HS-27A (cell line): Measurements from ENCODE around the gene THSD4.
"Not testable (repeated sequence)": the region's sequence is repeated elsewhere in the genome, so short reads cannot be mapped to it uniquely, and the experiment has no call there.

Experiments used
- DNase-seq: peaks from one replicate; pipeline ENCODE4 v3.0.0-alpha.2; 2012; ENCODE audit warnings: low read depth, missing footprints

The THSD4 gene

DNA sequence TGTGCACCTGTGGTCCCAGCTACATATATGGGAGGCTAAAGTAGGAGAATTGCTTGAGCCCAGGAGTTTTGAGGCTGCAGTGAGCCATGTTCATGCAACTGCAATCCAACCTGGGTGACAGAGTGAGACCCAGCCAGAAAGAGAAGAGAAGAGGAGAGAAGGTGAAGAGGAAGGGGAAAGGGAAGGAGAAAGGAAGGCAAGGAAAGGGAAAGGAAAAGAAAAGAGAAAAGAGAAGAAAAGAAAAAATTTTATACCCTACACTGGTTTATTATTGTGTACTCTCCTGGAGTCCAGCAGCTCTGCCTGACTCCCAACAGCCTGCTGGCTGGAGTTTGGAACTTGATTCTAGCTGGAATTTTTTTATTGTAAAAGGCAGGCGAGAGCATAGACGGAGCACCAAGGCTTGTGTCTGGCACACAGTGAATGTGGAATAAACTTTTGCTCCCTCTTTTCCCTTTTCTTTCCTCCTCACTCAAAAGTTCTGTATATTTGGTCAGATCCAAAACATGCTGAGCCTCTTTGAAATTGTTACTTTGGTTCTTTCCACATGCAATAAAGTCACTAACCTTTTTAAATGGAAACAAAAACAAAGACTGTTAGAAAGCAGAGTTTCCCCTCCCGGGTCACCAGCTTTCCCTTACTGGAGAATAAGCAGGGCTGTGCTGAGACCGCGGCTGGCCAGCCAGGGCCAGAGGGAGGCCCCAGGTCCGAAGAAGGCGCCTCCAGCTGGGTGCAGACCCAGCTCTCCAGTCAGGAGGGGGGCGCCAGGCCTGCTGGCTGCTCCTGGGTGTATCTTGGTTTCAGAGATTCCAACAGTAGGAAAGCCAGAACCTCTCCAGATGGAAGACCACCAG lies 9.9 kb downstream of the THSD4 start:
- no peak for DNase-seq

- no peak for DNase-seq
Measured at GRCh38 chr15:71125831-71126450, 10.7 kb downstream of the THSD4 start.

DNA sequence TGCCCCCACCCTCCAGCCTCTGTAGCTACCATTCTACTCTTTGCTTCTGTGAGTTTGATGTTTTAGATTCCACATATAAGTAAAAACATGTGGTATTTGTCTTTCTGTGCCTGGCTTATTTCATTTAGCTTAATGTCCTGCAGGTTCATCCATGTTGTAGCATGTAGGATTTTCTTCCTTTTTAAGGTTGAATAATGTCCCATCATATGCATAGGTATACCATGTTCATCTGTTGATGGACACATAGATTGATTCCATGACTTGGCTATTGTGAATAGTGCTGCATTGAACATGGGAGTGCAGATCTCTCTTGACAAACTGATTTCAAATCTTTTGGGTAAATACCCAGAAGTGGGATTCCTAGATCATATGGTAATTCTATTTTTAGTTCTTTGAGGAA lies 11.8 kb downstream of the THSD4 start:
- no peak for DNase-seq

GRCh38 chr15:71128159-71128558 lies 12.9 kb downstream of the THSD4 start:
- DNase-seq: not testable (repeated sequence)

- no peak for DNase-seq
Measured at GRCh38 chr15:71128939-71129562, 13.8 kb downstream of the THSD4 start.

DNA sequence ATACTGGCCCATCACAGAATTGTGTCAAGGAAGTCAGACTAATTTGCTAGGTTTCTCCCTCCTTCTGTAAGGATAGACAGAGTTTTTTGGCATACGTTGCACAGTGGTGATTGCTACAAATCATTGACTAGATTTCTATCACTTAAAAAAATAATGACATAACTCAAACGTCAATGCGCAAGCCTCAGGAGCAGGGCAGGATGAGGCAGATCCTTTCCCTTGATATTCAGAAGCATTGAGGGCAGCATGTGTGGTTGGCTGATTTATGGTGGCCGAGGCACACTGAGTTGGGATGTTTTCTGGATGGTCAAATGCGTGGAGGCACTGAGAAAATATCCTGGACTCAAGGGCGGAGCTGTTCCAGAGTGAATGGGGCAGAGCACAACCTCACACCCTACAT lies 14.4 kb downstream of the THSD4 start:
- no peak for DNase-seq

DNA sequence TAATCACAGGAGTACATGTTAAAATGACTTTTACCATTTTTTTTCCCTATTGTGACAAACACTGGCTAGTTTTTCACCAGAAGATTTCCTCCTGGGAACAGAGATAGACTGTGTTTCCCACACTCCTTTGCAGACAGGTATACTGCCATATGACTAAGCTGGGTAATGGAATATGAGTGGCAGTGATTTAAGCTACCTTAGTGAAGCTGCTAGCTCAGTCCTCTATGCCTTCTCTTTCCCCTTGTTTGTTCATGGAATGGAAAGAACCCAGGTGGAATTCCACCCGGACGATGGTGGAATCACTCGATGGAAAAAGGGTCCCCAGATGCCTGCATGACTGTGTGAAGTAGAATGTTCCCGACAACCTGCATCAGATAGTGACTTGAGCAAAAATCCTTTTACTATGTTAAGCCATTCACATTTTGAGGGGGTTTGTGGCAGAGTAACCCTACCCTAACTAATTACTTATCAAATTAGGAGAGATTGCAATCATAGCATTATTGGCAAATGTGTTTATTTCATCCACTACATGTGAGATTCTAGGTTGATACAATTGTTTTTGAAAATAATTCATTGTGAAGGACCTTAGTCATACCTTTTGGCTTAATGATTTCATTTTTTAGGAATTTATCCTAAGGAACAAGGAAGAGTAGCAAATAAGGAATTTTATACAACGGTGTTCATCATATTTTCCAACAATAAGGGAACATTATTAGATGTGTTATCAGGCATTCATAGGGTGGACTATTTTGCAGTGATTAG lies 16.5 kb downstream of the THSD4 start:
- no peak for DNase-seq

DNA sequence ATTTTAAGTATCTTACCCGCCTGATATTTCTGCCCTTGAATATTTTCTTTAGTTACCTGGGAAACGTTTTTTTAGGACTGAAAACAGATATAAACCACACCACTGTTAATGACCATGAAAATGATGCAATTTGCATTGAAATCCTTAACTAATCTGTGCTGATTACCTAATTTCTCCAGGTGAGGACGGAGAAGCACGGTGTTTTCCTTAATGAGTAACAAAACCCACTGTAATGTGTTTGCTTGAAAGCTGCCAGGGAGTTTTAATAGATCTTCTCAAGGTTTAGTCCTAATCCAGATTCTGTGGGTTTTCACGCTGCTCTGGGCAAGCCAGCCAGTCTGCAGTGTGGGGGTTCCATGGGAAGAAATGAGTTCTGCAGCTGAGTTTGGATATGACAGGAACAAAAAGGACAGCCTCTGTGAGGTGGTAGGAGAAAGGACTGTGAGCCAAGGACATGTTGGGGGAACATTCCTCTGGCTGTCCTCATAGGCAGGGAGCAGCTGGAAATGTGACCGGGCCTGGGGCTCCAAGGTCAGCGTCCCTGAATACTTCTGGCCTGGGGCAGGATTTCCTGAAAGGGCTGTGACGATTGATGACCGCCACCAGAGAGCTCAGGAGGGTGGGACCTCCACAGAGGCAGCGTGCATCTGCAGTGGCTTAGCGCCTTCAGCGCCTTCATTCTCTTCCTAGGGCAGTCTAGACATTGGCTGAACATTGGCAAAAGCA lies 18.6 kb downstream of the THSD4 start:
- DNase-seq: no peak

GRCh38 chr15:71136159-71136783 lies 21.0 kb downstream of the THSD4 start:
- peak; percentile 99 for DNase-seq

GRCh38 chr15:71136793-71137518 lies 21.7 kb downstream of the THSD4 start:
- peak; percentile 39 for DNase-seq

DNA sequence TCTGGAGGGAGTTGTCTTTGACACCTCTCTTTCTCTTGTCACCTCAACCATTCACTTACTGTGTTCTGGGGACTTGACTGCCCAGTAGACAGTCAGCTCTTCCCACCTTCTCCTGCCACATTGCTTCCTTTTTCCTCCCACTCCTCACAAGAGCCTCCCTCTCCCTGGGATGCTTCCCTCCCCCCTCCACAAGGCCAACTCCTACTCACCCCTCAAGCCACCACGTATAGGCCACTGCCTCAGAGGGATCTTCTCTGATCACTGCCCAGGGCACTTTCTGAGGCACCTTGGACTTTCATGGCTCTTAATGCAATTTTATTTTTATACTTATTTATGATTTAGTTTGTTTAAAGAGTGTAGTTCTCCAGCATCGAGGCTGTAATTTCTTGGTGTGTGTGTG lies 23.2 kb downstream of the THSD4 start:
- no peak for DNase-seq

GRCh38 chr15:71139241-71139640 lies 24.0 kb downstream of the THSD4 start:
- no peak for DNase-seq

DNA sequence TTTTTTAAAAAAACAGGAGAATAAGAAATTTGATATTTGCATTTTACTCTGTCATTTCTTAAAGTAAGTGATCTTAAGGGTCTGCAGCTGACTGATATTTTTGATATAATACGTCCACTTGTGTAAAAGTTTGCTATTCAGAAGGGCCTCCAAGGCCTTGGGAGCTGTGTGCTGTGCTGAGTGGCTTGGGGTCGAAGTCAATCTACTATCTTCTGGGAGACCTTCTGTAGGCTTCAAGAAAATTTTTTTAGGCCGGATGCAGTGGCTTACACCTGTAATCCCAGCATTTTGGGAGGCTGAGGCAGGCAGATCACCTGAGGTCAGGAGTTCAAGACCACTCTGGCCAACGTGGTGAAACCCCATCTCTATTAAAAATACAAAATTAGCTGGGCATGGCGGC lies 26.3 kb downstream of the THSD4 start:
- DNase-seq: no peak

DNA sequence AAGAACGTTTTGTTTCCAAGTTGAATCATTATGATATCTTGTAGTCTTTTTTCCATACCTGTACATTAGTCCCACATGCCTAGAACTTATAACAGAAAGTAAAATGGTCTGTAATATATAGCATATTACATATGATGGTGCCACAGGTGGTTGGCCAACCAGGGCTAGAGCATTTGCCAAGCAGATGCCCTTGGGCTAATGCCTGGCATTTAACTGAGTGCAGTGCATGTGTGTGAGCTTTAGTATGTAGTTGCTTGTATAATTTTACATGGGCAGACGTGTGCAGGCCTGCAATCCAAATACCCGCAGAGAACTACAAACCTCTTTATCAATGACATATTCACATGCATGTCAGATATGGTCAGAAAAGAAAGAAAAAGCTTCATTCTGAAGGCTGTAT lies 27.5 kb downstream of the THSD4 start:
- no peak for DNase-seq

DNA sequence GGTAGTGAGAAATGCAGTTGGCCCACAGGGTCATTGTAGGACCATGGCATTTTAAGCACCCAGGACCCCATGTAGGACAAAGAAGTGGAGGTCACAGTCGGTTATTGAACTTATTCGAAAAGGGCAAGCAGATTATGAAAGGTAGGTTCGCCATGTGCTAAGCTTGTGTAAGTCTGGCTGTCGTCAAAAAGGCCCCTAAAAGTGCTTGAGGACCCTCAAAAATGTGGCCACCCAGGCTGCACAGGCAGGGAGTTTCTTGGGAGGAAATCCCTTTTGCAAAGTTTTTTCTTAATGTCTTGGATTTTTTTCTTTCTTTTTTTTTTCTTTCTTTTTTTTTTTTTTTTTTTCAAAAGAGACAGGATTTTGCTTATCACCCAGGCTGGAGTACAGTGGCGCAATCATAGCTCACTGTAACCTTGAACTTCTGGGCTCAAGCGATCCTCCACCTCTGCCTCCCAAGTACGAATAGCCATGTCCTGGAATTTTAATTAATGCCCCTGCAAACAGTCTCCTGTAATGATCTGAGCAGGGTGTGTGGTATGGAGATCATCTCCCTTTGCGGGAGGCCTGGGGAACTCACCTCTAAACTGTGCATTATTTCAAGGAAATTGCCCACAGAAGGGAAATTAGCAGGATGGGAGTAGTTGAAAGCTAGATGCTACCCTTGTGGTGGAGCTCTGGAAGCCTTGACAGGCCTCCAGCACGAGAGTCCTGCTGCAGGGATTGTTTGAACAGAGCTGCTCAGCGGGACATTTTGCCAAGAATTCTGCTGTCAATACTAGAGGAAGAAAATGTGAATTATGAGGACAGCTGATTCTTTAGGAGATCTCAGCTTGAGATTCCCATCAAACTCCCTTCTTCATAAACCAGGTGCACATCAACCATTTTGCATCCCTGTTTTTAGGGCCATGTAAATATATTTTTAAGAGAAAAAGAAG lies 28.4 kb downstream of the THSD4 start:
- no peak for DNase-seq

- no peak for DNase-seq
Measured at GRCh38 chr15:71145648-71146047, 30.4 kb downstream of the THSD4 start.

- no peak for DNase-seq
Measured at GRCh38 chr15:71146580-71146982, 31.3 kb downstream of the THSD4 start.

DNA sequence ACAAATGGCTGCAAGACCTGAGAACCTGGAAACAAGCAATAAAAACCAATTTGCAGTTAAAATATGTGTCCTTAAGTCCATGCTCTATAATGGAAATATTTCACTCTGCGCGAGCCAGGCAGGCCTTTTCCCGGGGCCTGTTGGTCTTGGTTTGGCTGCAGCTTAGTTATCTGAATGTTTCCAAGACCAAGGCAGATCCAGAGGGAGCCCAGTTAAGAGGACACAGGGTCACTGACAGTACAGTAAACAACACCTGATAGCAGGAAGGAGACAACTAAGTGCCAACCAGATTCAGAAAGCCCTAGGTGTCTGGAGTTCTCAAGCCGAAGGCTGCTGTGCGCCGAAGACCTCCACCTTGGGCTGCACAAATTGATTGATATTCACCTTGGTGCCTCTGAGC lies 32.8 kb downstream of the THSD4 start:
- no peak for DNase-seq
